HL-60 (cell line): ENCODE results near the gene ZBTB1.

Experiments
- DNase-seq, 2 experiments: peaks; one replicate each; pipeline ENCODE4 v3.0.0-alpha.2; 2010 to 2020; ENCODE audit warnings: low read depth in 1 of 2, low spot score in 1 of 2
- H3K27ac ChIP-seq: fragments of 250-450 bp; sonication (Bioruptor Pico); replicated peaks from 2 replicates; pipeline ENCODE4 v1.5.1; 2020; ENCODE audit warnings: mild to moderate bottlenecking, moderate library complexity
- H3K27me3 ChIP-seq: fragments of 250-450 bp; sonication (Bioruptor Pico); 2 replicates; pipeline ENCODE4 v1.5.1; 2021; ENCODE audit warnings: mild to moderate bottlenecking, moderate library complexity; ENCODE audit not compliant: insufficient read depth, poor library complexity, severe bottlenecking
- H3K4me3 ChIP-seq: replicated peaks from 2 replicates; pipeline ENCODE4 v1.5.1; 2011; ENCODE audit warnings: mild to moderate bottlenecking, control low read depth, low read length; ENCODE audit not compliant: insufficient read depth
- CTCF ChIP-seq: IDR thresholded peaks from one replicate; pipeline ENCODE4 v1.5.1; 2011; ENCODE audit warnings: low read length, control low read depth, inconsistent platforms; ENCODE audit not compliant: insufficient read depth
- GABPA ChIP-seq: IDR thresholded peaks from 2 replicates; pipeline ENCODE4 v1.6.1; 2012; ENCODE audit warnings: low read depth
- POLR2AphosphoS5 ChIP-seq: IDR thresholded peaks from 2 replicates; pipeline ENCODE4 v1.6.1; 2012; ENCODE audit warnings: low read depth
- REST ChIP-seq: IDR thresholded peaks from 2 replicates; pipeline ENCODE4 v1.6.1; 2012; ENCODE audit warnings: low read depth; ENCODE audit not compliant: insufficient replicate concordance
- SPI1 ChIP-seq: IDR thresholded peaks from 2 replicates; pipeline ENCODE4 v1.6.1; 2012; ENCODE audit warnings: low read depth, mild to moderate bottlenecking, borderline replicate concordance

Gene ZBTB1

GRCh38 chr14:64468451-64468850, 36.1 kb upstream of the ZBTB1 start:
- Histone ChIP-seq H3K27ac (no peak overlapping the region), H3K4me3 (no peak overlapping the region), H3K27me3 (no peaks in the 10 kb centered on the region)
- no peak for TF ChIP-seq CTCF
- TF ChIP-seq SPI1, result no peak
- TF ChIP-seq REST, result no peak
- no peak for TF ChIP-seq POLR2AphosphoS5
- TF ChIP-seq GABPA, result no peak
- no peak for DNase-seq

- no peak for DNase-seq
- TF ChIP-seq GABPA (no peak), SPI1 (no peak), REST (no peak), CTCF (no peak), POLR2AphosphoS5 (no peak)
- no peaks in the 10 kb centered on the region for H3K27me3 ChIP-seq
- H3K4me3 ChIP-seq, result no peak overlapping the region
- no peak overlapping the region for H3K27ac ChIP-seq
Measured at GRCh38 chr14:64474041-64474440, 30.5 kb upstream of the ZBTB1 start.

- DNase-seq, result no peak
- no peak overlapping the region for H3K27ac ChIP-seq
- TF ChIP-seq REST, result no peak
- TF ChIP-seq GABPA, result no peak
- TF ChIP-seq CTCF, result no peak
- no peak for TF ChIP-seq SPI1
- no peak for TF ChIP-seq POLR2AphosphoS5
- no peaks in the 10 kb centered on the region for H3K27me3 ChIP-seq
- H3K4me3 ChIP-seq, result no peak overlapping the region
Measured at GRCh38 chr14:64474698-64475097, 29.9 kb upstream of the ZBTB1 start.
